Aorta (tissue), 5 donors: ENCODE results near the gene PALM3. TPM values are rescaled to one million over a fixed set of nuclear protein-coding genes. Genes with fewer than 3 reads are reported as not detected.

Experiments used
- ATAC-seq: fragments of 200-7000 bp; cut with Tn5 transposase; one replicate; pipeline ENCODE4 v1.9.1; 2022; ENCODE audit warnings: moderate library complexity; ENCODE audit not compliant: low FRiP score
- DNase-seq, 2 donors: peaks; one replicate each; pipeline ENCODE4 v3.0.0-alpha.2; 2020
- H3K27ac ChIP-seq, 2 donors: one replicate each; pipeline ENCODE4 v1.5.1; 2013; ENCODE audit warnings: low read length in 2 of 2, mild to moderate bottlenecking in 2 of 2, moderate library complexity in 2 of 2, control low read depth in 1 of 2, inconsistent platforms in 1 of 2, low read depth in 1 of 2
- H3K27me3 ChIP-seq, 2 donors: one replicate each; pipeline ENCODE4 v1.6.1; 2013; ENCODE audit warnings: control low read depth in 1 of 2, low read length in 1 of 2, mild to moderate bottlenecking in 1 of 2, moderate library complexity in 1 of 2; ENCODE audit not compliant: insufficient read depth in 2 of 2, control insufficient read depth in 1 of 2
- H3K36me3 ChIP-seq, 2 donors: one replicate each; pipeline ENCODE4 v1.6.1; 2013; ENCODE audit warnings: control low read depth in 1 of 2, low read length in 1 of 2, mild to moderate bottlenecking in 1 of 2; ENCODE audit not compliant: insufficient read depth in 2 of 2, control insufficient read depth in 1 of 2
- H3K4me1 ChIP-seq, 2 donors: one replicate each; pipeline ENCODE4 v1.6.1; 2013; ENCODE audit warnings: low read length in 2 of 2, control low read depth in 1 of 2, mild to moderate bottlenecking in 1 of 2, moderate library complexity in 1 of 2; ENCODE audit not compliant: insufficient read depth in 2 of 2, control insufficient read depth in 1 of 2
- H3K4me3 ChIP-seq, 2 donors: one replicate each; pipeline ENCODE4 v1.5.1; 2013; ENCODE audit warnings: low read length in 2 of 2, control low read depth in 1 of 2, mild to moderate bottlenecking in 1 of 2
- H3K9me3 ChIP-seq: one replicate; pipeline ENCODE4 v1.6.1; 2013; ENCODE audit warnings: mild to moderate bottlenecking, low read length; ENCODE audit not compliant: control insufficient read depth
- WGBS, 2 donors: extraction: QIAGEN DNeasy Blood & Tissue Kit; methylation state at CpG; one replicate each; pipeline ENCODE4 v1.1.7; 2013; 5-methylcytosine and 5-hydroxymethylcytosine counted together
- intact Hi-C, 2 donors: fragments of 100-400 bp; cut with DNase I; formaldehyde crosslinking; loops; one replicate each; pipeline versions ENCODE4 v1.14.2 to v1.15.0; 2022
- polyA plus RNA-seq, 2 donors: library from polyadenylated mRNA; stranded (reverse); fragments of 200-250 nt; gene quantifications; one replicate each; pipeline ENCODE4 v1.2.3, GENCODE V29; 2013
- total RNA-seq, 2 donors: library from RNA; stranded (reverse); fragmentation: NEBNext Ultra II Directional; extraction: Animal tissue kit (Norgen Biotek cat#: 25700); gene quantifications; one replicate each; pipeline ENCODE4 v1.2.1, GENCODE V29; 2021
- donor health status: healthy with polysubstance abuse.
- donor health status: Bipolar disorder and iron deficiency.
- donor health status: DM: no; HTN: no; CAD: no.
- donor health status: DM: no; HTN: no; CAD: no.
- donor health status: DM: yes; HTN: yes; CAD: no.

The PALM3 gene
- total and polyA plus RNA-seq, 4 donors: 0.18 to 3.5 (median 0.63) TPM; not detected in 1

- ATAC-seq: no peak
- intact Hi-C loops: no loop called here
- Histone ChIP-seq H3K4me3 (no peak overlapping the region), H3K27me3 (no peaks in the 10 kb centered on the region), H3K36me3 (peaks cover 0 to 5% of the 10 kb centered on the region in 2 donors), H3K9me3 (no peaks in the 10 kb centered on the region), H3K27ac (no peak overlapping the region), H3K4me1 (no peaks in the 10 kb centered on the region)
- 64 to 67% methylated on average over 11 of the region's 11 CpGs for WGBS, 2 donors
- no peak for DNase-seq
Measured at GRCh38 chr19:14102102-14102696, 40.3 kb upstream of the PALM3 start.

- Histone ChIP-seq H3K27ac (no peak overlapping the region), H3K9me3 (no peaks in the 10 kb centered on the region), H3K4me3 (no peak overlapping the region), H3K4me1 (no peaks in the 10 kb centered on the region), H3K36me3 (peaks cover 0 to 5% of the 10 kb centered on the region in 2 donors), H3K27me3 (no peaks in the 10 kb centered on the region)
- DNase-seq (no peak), ATAC-seq (no peak)
- intact Hi-C loops: no loop called here
- WGBS, 2 donors: 94% methylated on average over 6 of the region's 6 CpGs
Measured at GRCh38 chr19:14101003-14101545, 39.2 kb upstream of the PALM3 start.

- no peaks in the 10 kb centered on the region for H3K4me1 ChIP-seq
- no peak overlapping the region for H3K4me3 ChIP-seq
- H3K36me3 ChIP-seq: peaks cover 0 to 2% of the 10 kb centered on the region in 2 donors
- ATAC-seq (no peak), DNase-seq (no peak)
- intact Hi-C loops: loop anchor here in 1 of 2 donors (2.0 kb wide), 1 partner anchor 17 kb away; no protein-coding TSS in a partner anchor
- H3K9me3 ChIP-seq: no peaks in the 10 kb centered on the region
- 70 to 74% methylated on average over 21 of the region's 21 CpGs for WGBS, 2 donors
- no peak overlapping the region for H3K27ac ChIP-seq
- no peaks in the 10 kb centered on the region for H3K27me3 ChIP-seq
Measured at GRCh38 chr19:14097532-14098151, 35.8 kb upstream of the PALM3 start.

GRCh38 chr19:14096272-14096992, 34.6 kb upstream of the PALM3 start:
- H3K36me3 ChIP-seq: peaks cover 0 to 2% of the 10 kb centered on the region in 2 donors
- no peaks in the 10 kb centered on the region for H3K9me3 ChIP-seq
- no peaks in the 10 kb centered on the region for H3K27me3 ChIP-seq
- ATAC-seq (no peak), DNase-seq (no peak)
- H3K4me1 ChIP-seq: no peaks in the 10 kb centered on the region
- no peak overlapping the region for H3K4me3 ChIP-seq
- H3K27ac ChIP-seq: no peak overlapping the region
- 90 to 94% methylated on average over 11 of the region's 11 CpGs for WGBS, 2 donors
- intact Hi-C loops: loop anchor here in 1 of 2 donors (2.0 kb wide), 1 partner anchor 18 kb away; no protein-coding TSS in a partner anchor

DNA sequence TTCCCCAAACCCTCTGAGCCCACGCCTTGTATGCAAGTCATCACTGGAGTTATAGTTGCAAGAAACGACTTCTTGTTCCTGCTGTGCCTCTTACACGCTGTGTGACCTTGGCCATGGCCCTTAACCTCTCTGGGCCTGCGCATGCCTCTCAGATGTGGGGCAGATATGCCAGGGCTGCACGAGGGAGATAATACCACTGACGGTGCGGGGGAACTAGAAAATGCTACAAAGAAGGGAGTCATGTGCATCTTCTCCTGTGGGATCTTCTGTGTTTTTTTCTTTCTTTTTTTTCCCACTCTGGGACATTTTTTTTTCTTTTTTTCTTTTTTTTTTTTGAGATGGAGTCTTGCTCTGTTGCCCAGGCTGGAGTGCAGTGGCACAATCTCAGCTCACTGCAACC, 33.0 kb upstream of the PALM3 start:
- no peak for ATAC-seq
- Histone ChIP-seq H3K27me3 (no peaks in the 10 kb centered on the region), H3K9me3 (no peaks in the 10 kb centered on the region), H3K36me3 (no peaks in the 10 kb centered on the region), H3K27ac (no peak overlapping the region), H3K4me1 (no peaks in the 10 kb centered on the region), H3K4me3 (no peak overlapping the region)
- DNase-seq: no peak
- 85 to 89% methylated on average over 7 of the region's 7 CpGs for WGBS, 2 donors
- intact Hi-C loops: no loop called here

GRCh38 chr19:14093117-14093823, 31.4 kb upstream of the PALM3 start:
- H3K9me3 ChIP-seq: no peaks in the 10 kb centered on the region
- no peaks in the 10 kb centered on the region for H3K36me3 ChIP-seq
- no peaks in the 10 kb centered on the region for H3K4me1 ChIP-seq
- H3K4me3 ChIP-seq: no peak overlapping the region
- H3K27ac ChIP-seq: no peak overlapping the region
- intact Hi-C loops: no loop called here
- ATAC-seq: no peak
- DNase-seq: no peak
- WGBS, 2 donors: 97% methylated on average over 9 of the region's 9 CpGs
- no peaks in the 10 kb centered on the region for H3K27me3 ChIP-seq

GRCh38 chr19:14091813-14092462, 30.1 kb upstream of the PALM3 start:
- Histone ChIP-seq H3K27ac (no peak overlapping the region), H3K27me3 (no peaks in the 10 kb centered on the region), H3K4me1 (no peaks in the 10 kb centered on the region), H3K4me3 (peak overlapping the region in 1 of 2 donors; percentile 76), H3K9me3 (no peaks in the 10 kb centered on the region), H3K36me3 (no peaks in the 10 kb centered on the region)
- no peak for ATAC-seq
- no peak for DNase-seq
- WGBS, 2 donors: 6 to 11% methylated on average over 15 of the region's 15 CpGs
- intact Hi-C loops: loop anchor here in 1 of 2 donors (2.0 kb wide), 1 partner anchor 45 kb away; the partner anchor contains the start of gene ASF1B
